GM19438 (cell line): ENCODE results near the gene MAML2.
A peak's percentile ranks its signal among the peaks of the same experiment; 100 is the strongest.

Experiments used
- ATAC-seq: cut with Tn5 transposase; IDR thresholded peaks from one replicate; pipeline ENCODE4 v1.9.1; 2021; ENCODE audit warnings: low read depth; ENCODE audit not compliant: unreplicated experiment

MAML2 gene

DNA sequence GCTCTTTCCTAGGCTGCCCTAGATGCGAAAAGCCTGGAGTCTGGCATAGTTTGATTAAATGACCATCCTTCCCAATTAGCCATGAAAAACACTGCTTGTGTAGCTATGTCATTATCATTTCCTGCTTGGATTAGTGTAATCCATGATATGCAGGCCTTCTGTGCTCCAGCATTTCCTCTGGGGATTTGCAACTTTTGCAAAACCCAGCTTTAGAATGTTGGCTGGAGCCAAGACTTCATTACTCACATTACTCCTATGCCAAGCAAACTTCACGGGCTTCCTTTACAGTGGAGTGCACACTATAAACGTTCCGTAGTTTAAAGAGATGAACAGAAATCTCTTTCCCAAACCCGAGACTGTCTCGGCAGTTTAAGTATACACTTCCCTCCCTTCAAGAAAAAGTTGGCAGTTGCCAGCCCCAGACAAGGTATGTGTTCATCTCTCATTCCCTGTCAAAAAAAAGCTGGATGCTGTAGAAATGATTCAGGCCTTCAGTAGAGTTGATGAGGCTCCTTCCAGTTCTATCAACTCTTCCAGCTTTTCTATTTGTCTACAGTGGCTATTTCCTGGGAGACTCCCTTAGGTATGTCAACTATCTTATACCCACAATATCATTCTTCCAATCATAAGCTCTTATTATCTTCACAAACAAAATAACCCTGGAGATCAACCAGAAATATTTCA lies 180.0 kb downstream of the MAML2 start:
- ATAC-seq, result no peak

DNA sequence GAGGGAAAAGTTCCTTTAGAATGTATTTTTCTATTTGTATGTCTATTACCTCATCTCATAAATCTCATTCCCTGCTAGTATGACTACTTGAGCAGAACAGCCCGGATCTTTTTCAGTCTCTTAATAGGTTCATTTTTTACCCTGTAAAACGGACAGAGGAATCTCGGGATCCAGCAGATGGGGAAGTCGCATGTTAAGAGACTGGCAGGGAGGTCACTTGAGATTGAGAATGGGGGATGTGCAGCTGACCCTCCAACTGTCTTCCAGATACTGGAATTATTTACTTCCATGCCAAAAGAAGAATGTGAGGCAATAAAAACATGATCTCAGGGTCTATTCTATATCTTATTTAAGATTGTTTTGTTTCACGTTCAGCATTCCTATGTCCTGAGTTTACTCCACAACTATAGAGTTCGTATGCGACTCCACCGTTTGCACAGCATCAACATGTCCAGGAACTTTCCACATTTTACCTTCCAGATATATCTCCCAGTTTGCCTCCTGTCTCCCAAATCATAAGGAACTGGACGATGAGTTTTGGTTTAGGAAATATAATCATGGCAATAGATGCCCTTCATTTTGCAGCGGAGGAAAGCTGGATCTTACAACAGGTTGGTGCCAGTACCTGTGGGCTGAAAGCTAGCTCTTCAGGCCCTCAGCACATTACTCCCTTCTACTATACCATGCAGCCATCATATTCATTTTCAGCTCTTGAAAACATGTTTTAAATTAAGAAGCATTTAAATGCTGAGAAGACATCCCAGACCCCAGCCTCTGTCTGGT lies 181.5 kb downstream of the MAML2 start:
- no peak for ATAC-seq

DNA sequence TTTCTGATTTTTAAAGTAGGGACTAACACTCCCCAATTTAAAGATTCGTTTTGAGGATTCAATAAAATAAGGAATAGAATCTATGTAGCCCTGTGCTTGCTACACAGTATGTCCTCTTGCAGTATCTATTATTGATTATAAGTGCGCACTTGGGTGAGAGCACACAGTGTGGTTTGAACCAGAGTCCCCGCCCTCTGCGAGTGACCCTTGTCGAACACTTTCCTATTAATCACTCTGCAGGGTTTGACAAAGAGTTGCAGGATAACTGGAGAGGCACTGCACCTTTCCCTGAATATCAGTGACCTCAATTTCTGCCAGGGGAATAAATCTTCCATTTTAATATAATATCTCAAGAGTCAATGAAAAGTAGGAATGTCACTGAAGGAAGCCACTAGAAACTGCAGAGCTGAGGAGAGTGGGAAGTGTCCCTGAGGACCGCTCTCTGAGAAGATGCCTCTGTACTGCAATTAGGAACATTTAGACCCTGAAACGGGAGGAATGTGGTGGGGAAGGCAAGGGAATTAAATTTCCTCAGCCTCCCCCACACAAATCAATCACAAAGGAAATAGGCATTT lies 182.2 kb downstream of the MAML2 start:
- ATAC-seq, result no peak

DNA sequence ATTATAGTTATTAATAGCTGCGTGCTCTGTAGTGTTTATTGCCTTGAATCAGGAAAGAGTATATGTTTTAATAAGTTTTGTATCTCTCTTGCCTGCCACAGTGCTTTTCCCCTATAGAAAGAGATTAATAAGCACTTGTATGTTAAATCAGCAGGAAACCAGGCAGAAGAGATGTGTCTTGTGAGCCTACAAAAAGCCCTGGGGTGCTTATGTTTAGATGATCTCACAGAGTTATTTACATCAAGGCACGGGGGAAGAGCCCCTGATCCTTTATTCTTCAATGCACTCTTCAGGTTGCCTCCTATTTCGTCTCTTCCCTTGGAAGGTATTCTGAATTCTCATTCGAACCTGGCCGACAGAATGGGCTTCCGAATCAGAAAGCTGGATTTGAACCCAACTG lies 183.0 kb downstream of the MAML2 start:
- no peak for ATAC-seq

DNA sequence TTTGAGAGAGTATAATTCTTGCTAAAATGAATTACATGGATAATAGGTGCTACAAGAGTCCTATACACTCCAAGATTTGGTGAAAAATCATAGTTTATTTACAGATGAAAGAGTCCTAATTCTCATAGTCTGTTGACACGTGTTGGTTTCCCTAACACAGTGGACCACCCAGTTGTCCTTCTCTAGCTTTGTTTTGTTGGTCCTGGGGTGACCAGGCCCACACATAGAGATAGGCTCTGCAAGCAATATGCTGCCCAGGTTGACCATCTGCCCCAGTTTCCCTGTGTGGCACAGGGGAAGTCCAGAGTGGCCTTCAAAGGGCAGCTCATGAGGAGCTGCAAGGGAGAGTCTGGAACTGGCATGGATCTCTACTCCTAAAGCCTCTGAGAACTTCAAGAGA lies 184.9 kb downstream of the MAML2 start:
- ATAC-seq, result no peak

DNA sequence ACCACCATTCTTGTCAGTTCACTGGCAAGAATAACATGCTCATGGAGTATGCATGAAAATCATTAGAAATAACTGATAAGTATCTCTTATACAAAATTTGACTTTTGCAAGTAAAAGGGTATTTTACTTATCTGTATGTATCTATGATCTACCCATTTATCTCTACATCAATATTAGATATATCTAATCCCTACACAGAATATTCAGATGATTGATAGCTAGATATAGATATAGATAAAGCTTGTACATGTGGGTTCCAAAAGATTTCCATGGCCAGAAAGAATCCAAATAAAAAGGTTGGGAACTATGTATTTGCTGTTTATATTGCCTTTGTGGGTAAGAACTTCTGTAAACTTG lies 185.5 kb downstream of the MAML2 start:
- no peak for ATAC-seq

DNA sequence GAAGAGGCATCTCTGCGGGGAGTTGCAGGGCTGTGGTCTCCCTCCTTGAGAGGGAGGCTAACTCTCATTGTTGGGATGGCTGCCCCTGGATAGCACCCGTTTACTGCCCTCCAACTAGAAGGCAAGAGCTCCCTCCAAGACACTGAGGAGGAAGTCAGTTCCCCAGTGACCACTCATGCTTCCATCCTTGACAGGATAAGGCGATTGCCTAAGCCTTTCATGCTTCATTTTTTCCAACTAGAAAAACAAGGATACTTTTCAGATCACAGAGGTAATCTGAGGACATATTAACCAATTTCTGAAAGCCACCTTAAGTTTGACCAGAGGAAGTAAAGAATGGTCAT lies 186.6 kb downstream of the MAML2 start:
- ATAC-seq, result no peak

DNA sequence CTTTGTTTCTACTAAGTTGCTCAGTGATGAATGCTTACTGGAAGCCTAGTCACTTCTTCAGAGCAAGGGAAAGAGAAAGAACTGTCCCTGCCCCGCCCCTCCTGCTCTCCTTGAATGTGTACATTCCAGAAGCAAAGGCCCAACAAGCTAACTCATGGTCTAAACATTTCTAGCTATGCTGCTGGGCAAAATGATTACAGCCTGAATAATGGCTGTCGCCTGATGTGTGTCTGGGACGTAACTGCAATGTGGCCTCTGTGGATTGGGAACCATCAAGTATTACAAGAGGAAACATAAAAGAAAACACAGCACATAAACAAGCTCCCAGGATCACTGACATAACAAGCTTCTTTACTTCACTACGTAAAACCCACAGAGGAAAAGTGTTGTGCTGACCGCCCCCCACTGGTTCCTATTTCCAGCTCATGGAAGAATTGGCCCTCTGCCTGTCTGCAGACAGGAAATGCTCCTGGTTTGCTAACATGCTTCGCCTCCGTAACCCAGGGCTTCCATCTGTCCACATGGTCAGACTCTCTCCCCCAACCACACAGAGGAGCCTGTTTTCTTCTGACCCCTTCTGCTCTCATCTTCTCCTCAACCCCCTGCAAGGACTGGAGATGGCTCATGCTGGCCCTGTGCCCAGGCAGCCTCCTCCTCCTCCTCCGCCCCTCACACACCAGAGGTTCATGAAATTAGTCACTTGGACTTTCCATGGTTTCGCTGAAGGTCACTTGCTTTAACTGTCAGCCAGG lies 187.2 kb downstream of the MAML2 start:
- peak; percentile 51 for ATAC-seq

DNA sequence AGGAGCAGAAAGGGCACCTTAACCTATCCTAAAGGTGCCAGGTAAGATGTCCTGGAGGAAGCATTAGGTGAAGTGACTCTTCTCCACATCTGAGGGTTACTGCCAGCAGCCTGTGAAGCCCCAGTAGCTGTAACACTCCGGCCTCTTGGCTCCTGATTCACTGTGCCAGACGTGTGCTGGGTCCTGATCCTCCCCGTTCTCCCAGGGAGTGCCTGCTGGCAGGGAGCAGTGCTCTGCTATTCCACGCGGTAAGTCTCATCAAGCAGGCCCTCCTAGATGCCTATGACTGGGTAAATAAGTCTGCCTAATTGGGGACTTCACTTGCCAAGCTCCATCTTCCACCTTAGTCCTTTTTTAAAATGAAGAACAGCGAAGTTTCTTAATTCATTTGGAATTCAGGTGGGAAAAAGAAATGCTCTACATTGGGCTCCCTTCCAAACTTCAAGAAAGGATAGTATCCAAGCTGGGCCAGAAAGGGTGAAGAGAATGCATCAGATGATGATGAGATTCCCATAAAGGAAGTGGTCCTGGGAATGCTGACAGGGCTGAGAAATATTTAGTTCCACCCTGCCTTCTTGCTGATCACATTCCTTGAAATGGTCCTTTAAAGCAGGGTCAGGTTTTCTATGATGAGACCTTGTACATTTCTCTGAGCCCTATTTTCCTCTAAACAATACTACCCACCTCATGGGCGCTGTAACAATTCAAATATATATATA lies 188.0 kb downstream of the MAML2 start:
- no peak for ATAC-seq

DNA sequence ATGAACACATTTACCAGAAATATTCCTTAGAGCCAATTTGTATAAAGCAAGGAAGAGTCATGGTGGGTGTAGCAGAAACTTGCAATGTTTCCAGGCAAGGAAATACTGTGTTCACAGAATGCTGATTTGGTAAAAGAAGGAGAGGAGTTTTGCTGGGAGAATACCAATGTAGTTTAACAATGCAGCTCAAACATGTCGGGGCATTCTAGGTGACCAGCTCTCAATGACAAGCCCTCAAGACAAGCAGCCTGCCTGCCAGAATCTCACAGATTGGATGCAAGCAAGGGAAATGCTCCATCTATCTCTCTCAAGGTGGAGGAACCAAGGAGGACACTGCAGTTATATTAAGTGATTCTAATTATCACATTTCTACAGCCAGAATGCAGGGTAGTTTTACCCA lies 190.4 kb downstream of the MAML2 start:
- no peak for ATAC-seq

DNA sequence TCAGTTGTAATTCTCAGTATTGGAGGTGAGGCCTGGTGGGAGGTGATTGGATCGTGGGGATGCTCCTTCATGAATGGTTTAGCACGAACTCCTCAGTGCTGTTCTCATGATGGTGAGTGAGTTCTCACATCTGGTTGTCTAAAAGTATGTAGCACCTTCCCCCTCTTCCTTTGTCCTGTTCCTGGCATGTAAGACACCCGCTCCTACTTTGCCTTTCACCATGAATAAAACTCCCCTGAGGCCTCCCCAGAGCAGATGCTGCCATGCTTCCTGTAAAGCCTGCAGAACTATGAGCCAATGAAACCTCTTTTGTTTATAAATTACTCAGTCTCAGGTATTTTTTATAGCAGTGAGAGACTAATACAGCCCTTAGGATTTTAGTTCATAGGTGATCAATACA lies 191.5 kb downstream of the MAML2 start:
- ATAC-seq, result no peak

DNA sequence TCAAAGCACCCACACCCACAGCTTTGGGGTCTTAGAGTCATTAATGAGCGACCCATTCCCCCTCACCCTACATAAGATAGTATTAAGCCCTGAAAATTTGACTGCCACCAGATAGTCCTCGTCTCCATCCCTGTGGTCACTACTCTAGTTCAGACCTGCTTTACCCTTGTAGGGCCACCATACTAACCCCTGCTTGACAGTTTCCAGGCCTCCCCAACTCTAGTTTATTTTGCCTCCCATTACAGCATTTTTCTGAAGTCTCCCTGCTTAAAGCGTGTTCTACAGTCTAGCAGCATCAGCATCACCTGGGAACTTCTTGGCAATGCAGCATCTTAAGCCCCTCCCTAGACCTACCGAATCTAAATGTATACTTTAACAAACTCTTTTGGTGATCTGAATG lies 192.4 kb downstream of the MAML2 start:
- ATAC-seq, result no peak

DNA sequence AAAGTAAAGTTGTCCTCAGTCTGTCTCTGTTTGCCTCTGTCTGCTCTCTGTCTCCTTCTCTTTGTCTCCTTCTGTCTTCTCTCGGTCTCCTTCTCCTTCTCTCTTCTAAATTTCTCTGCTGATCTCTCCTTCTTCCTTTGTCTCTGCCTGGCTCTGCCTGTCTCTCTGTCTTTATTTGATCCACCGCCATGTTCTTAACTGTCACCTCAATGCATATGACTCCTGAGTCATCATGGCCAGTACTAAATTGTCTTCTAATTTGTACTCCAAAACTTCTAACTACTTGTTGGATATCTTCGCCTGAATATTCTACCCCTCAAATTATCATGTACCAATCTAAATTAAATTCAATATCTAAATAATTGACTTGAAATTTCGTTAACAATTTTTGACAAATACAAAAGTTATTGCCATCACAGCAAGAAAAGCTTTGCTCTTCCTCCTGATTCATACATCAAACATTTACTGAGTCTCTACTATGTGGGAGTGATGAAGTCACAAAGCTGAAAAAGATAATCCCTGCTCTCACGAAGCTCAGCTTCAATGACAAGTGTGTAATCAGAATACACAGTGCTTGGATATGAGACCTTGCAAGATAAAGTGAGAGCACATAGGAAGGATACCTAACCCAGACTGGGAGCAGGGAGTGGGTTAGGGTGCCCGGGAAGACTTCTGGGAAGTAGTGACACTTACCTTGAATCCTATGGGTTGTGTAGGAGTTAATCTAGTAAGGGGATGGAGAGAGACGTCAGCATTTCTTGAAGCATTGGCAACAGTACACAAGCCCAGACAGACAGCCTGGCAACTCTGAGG lies 193.0 kb downstream of the MAML2 start:
- no peak for ATAC-seq

DNA sequence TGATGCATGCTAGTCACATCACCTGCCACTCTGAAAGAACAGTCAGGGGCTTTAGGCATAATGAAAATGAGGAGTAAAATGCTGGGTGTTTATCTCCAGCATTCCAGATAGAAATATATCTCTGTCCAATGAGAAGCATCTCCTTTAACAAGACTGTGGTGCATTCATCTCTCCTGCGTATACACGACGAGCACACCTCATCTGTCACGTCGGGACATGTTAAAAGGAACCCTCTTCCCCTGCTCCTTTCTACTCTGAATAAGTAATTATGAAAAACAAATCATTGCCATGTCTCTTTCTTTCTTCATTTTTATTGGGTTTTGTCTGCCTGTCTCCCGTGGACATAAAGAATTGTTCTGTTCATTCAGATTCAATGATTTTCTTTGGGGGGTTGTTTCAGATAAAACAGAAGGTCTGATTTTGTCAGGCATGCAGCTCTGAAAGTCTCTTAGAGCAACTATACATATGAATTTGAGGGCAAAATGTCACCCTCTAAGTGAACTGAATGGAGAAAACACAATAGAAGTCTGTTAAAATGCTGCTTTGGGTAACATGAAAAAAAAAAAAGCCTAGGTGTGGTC lies 195.0 kb downstream of the MAML2 start:
- no peak for ATAC-seq

DNA sequence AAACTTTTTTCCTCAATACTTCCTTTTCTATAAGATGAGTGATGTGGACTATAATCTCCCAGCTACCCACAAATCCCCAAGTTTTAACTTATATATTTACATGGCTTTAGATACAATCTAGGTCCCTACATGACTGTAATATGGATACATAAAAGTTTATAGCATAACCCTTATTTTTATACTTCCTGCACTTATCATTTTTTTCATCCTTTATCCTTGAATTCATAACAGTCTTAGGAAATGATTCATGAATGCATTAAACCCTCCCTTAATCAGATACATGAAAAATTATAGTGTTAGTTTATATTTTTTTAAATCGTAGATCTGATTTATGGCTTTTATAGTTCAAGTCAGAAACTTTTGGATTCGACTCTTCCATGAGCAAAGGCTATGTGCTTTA lies 195.8 kb downstream of the MAML2 start:
- ATAC-seq, result no peak

DNA sequence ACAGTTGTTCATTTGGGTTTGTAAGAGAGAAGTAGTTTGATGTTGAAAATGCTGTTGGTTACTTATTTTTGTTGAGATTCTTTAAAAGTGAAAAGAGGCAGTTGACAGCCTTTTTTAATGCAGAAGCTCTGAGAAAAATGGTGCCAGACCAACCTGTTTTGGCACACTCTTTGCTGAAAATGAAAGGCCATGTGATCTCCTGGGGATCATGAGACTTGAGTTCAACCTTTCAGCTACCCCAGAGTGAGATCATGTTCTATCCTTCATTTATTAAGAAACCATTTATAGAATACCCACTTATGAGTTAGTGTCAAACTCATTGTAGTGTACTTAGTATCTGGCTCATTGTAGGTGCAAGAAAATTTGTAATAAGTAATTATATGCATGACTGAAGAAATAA lies 196.2 kb downstream of the MAML2 start:
- ATAC-seq, result no peak

DNA sequence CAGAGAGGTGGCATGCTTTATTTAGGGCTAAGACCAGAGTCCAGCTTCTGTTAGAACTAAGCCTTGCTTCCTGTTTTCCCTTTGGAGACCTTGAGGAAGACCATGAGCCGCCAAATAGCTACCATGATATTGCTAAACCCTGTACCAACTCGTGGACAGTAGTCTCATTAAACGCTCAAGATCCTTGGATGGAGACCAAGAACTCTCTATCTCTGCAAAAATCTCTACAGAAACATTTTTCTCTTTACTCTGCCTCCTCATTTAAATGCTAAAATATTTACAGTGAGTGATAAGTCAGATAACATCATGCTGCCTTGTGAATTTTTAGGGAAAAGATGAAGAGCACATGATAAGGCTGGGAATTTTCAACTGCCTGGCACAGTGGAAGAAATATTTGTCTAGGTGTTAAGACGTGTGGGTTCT lies 197.8 kb downstream of the MAML2 start:
- ATAC-seq, result no peak

DNA sequence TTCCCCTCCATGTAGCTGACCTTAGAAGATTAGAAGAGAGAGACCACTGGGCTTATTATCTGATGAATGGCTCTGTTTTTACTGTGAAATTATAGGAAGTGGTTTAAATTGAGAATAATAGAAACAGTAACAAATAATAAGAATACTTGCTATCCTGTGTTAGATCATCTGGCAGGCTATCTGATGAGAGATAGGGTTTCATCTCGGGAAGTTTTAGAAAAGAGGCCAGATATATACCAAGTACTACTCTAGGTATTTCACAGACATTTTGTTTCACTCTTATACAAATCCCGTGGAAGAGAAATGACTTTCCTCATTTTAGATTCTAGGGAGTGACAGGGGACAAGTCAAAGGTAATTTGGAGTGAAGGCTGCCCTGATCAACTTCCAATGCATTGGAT lies 198.4 kb downstream of the MAML2 start:
- ATAC-seq, result no peak

DNA sequence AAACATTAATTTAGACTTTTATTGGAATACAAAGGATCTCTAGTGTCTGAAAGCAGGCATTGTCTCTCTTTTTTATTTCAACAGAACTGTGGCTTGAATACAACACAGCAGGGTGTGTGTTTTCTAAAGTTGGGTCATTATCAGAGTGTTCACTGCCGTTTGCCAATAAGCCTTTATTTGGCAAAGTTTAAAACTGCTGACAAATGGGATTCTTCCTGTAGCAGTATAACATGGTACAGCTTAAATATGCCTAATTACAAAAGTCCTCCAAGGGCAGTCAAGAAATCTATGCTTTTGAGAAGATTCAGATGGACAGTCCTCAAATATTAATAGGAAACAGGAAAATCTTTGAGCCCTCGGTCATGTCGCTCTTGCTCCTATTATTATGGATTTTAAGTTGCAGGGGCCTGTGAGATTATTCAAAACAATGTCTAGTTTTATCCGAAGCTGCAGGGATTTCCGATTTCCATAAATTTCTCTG lies 199.9 kb downstream of the MAML2 start:
- ATAC-seq, result no peak
